ENCODE measurements around the gene OXLD1. TPM values are rescaled to one million over a fixed set of nuclear protein-coding genes. Genes with fewer than 3 reads are reported as not detected.

OXLD1 gene
- 26.6 and 29.7 TPM in 2 replicates for total RNA-seq

DNA sequence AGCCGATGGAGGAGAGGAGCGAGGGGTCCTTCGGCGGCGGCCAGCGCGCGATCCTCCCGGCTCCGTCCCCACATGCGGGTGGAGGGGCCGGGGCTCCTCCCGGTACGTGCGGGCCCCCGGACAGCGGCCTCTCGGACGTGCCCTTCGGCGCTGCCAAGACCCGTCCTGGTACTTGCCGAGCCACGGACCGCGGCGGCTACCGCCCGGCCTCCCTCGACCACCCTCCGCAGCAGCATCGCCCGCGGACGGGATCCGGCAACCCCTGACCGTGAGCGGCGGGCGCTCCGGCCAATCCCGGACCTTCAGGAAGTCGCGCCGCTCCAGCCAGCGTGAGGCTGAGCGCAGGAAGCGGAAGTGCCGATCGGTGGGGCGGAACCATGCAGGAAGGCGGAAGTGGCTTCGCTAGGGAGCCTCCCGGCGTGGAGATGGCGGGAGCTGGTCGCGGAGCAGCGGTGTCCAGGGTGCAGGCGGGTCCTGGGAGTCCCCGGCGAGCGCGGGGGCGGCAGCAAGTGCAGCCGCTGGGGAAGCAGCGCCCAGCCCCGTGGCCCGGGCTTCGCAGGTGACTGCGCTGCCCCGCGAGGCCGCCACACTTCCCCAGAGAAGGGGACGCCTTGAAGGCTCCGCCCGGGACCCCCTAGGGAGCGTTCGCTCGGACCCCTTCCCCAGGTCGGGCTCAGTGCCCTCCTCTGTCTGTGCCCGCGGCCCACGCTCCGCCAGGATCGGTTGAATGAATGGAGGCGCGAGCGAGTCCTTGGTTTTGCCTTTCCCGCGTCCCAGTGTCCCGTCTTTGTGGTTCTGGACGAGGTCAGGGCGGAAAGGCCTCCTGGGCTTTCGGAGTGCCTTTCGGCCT, at the start of gene OXLD1, which contains the start of gene CCDC137:
Gene OXLD1 (minus strand): TSS at position 264 of the 850 bp plus-strand sequence. CDS start 28 bp downstream, at position 236.
Gene CCDC137 (plus strand): TSS at position 396 of the 850 bp plus-strand sequence. CDS start 30 bp downstream, at position 426.
- peak; percentile 92 to 98 for DNase-seq (ENCODE audit: low read depth in 2 of 2)

GRCh38 chr17:81715107-81715871, 48.9 kb upstream of the OXLD1 start:
- no peak for DNase-seq (ENCODE audit: low read depth in 2 of 2)

DNA sequence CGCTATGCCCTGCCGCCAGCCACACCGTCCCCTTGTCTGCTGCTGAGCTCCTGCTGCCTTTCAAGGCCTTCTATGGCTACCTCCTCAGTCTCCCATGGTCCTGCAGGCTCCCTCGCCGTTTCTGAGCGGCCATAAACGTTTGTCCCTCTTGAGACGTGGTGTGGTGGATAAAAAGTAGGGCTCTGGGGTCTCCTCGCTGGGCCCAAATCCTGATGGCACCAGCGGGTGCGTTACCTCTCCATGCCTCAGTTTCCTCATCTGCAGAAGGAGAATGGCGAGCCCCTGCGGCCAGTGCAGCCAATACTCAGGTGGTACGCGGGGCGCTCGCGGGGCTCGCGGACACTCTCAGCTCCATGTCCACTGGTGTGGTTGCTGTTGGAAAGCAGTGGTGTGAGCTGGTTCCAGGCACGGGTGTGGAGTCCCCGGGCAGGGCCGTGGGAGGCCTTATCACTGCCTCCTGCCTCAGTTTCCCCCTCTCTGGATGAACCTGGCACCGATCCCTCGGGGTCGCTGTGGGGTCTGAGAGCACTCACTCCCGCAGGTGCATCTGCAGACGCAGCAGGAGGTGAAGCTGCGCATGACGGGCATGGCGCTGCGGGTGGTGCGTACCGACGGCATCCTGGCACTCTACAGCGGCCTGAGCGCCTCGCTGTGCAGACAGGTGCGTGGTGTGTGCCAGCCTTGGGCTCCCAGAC, 48.2 kb upstream of the OXLD1 start:
- no peak for DNase-seq (ENCODE audit: low read depth in 2 of 2)

DNA sequence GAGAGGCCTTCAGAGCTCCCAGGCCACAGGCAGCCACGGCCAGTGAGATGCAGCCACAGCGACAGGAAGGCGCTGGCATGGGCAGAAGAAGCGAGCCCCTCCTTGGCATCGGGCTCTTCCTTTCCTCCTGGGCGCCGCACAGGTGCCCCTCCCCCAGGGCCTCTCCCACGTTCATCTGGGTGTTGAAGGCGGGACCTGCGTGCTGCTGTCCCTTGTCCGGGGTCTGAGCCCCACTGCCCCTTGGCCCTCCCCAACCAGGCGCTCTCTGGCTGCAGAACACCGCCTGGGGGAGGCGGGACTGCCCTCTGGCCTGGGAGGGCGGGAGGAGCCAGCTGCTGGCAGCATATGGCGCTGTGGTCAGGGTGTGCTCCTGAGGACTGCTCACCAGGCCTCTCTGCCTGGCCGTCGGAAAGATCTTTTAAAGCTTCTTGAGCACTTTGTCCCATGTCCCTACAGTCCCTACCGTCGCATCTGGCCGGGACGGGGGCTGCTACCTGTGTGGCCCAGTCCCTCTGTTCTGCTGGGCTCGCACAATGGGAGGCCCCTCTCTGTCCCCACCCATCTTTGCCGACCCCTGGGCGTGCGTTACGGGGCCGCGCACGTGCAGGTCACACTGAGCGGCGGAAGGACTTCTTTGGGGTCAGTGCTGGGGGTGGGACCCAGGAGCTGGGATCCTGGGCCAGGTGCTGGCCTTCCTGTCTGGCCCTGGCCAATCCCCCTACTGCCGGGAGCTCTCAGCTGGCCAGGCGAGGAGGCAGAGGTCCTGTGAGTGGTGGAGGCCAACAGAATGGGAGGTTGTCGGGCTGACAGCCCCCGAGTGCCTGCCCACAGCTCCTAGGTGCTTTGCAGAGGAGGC, 47.4 kb upstream of the OXLD1 start:
- DNase-seq (ENCODE audit: low read depth in 2 of 2): no peak

GRCh38 chr17:81713004-81713555, 46.7 kb upstream of the OXLD1 start:
- no peak for DNase-seq (ENCODE audit: low read depth in 2 of 2)

DNA sequence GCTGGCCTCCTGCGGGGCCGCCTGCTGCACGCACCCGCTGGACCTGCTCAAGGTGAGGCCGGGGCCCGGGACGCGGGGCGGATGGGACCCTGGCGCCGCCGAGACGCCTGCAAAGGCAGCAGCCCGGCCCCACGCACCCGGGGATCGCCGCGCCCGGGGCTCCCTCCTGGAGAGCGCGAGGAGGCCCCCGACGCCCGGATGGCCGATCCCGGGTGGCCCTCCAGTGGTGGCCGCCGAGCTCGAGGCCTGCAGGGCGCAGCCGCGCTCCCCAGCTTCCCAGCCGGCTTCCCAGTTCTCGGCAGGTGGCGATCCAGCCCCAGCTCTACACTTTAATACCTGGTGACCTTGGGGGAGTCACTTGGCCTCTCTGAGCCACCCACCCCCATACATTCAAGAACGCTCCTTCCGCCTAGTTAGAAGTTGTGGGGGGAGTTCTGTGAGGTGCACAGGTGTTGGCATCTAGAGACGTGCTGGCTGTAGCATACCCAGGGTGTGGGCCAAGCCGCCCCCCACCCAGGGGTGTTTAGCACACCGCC, 46.1 kb upstream of the OXLD1 start:
- peak in 1 of 2 donors; percentile 31 for DNase-seq (ENCODE audit: low read depth in 2 of 2)

- DNase-seq (ENCODE audit: low read depth in 2 of 2): peak; percentile 36 to 83
Observed at GRCh38 chr17:81711814-81712467, 45.5 kb upstream of the OXLD1 start, which contains the start of gene SLC25A10. TSS of gene SLC25A10 (plus strand) at chr17:81712284. CDS start at chr17:81712427, 143 bp downstream.

- DNase-seq (ENCODE audit: low read depth in 2 of 2): no peak
Observed at GRCh38 chr17:81710514-81711308, 44.3 kb upstream of the OXLD1 start.

- no peak for DNase-seq (ENCODE audit: low read depth in 2 of 2)
Observed at GRCh38 chr17:81708739-81709185, 42.4 kb upstream of the OXLD1 start.

DNA sequence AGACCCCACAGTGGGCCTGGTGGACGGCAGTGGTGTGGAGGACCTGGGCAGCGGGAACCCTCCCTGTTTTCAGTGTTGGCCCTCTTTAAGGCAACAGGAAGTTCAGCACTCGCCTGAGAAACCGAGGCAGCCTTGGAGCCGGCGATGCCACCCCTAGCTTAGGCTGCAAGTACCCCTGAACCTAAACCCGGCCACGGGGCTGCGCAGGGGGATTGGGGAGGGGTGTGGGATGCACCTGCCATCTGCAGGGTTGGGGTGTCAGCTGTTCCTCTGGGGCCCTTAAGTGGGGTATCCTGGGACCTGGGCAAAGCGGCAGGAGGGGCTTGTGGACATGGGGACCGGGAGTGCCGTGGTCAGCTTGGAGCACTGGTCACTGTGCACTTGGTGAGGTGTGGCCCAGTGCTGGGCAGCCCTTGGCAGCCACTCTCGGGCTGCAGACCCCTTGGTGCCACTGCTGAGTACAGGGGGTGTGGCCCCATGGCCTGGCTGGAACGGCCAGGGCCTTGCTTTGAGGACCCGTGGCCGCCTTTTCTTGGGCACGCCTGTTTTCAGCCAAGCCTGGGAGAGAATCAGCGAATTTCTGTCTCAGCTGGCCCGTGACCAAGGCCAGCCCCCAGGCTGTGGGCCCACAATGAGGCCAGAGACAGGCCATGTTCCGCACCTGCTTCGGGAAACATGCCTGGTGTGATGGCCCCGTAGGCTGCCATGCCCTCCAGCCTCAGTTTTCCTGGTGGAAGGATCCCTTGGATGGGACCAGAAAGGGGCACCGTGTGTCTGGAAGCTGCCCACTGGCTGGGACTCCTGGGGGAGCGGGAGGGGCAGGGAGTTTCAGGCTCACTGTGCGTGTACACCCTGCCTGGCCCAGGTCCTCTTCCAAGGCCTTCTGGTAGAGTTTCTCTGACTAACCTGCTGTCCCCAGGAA, 41.6 kb upstream of the OXLD1 start:
- no peak for DNase-seq (ENCODE audit: low read depth in 2 of 2)

DNA sequence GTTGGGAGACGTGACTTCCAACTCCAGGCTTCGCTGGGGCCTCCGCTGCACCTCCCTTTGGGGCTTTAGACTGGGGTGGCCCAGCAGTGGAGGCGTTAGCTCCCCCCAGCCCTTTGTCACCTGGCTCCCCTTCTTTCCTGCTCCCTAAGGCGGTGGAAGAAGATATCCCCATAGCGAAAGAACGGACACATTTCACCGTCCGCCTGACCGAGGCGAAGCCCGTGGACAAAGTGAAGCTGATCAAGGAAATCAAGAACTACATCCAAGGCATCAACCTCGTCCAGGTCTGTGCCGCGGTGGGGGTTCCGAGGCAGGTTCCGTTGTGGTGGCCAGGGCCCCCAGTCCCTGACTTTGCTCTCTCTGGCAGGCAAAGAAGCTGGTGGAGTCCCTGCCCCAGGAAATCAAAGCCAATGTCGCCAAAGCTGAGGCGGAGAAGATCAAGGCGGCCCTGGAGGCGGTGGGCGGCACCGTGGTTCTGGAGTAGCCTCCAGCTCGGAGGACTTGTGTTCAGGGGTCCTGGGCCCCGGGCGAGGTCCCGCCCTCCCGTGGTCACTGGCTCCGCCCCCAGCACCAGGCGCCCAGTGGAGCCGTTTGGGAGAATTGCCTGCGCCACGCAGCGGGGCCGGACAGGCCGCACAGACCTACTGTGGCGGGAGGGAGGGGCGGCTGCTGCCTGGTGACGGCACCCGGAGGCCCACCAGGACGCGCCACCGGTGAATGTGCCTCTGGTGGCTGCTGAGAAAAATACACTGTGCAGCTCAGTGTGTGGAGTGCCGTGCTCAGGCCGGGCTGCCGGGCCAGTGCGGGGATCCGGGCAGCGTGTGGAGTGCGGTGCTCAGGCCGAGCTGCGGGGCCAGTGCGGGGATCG, 40.6 kb upstream of the OXLD1 start:
- DNase-seq (ENCODE audit: low read depth in 2 of 2): no peak

GRCh38 chr17:81706232-81706611, 39.8 kb upstream of the OXLD1 start:
- no peak for DNase-seq (ENCODE audit: low read depth in 2 of 2)

DNA sequence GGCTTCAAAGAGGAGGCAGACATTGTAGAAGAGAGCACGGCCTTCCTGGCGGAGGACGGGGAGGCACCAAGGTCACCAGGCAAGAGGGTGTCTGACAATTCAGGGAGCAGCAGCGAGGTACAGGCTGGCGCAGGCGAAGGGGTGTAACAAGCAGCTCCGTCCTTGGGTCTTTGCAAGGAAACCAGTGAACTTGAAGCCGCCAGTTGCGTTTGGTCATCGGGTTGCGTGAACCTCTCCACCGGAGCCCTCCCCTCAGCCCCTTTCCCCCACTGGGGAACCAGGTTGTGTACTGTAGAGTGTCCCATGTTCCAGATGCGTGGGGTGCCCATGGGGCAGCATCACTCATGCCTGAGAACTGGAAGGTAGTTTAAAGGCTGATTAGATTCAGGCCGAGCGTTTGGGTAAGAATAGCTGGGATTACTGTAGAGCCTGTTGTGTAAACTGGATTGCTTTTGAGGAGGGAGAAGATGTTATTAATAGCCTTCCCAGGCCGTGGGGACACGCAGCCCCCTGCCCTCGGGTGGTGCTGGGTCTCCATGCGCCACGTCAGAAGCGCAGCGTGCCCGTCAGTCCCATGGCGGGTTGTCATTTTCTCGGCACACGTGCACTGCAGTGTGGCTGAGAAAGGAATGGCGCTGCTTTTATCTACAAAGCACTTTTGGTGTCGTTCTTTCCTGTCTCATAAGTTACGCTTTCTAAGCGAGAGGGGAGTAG, 39.3 kb upstream of the OXLD1 start:
- DNase-seq (ENCODE audit: low read depth in 2 of 2): no peak

DNA sequence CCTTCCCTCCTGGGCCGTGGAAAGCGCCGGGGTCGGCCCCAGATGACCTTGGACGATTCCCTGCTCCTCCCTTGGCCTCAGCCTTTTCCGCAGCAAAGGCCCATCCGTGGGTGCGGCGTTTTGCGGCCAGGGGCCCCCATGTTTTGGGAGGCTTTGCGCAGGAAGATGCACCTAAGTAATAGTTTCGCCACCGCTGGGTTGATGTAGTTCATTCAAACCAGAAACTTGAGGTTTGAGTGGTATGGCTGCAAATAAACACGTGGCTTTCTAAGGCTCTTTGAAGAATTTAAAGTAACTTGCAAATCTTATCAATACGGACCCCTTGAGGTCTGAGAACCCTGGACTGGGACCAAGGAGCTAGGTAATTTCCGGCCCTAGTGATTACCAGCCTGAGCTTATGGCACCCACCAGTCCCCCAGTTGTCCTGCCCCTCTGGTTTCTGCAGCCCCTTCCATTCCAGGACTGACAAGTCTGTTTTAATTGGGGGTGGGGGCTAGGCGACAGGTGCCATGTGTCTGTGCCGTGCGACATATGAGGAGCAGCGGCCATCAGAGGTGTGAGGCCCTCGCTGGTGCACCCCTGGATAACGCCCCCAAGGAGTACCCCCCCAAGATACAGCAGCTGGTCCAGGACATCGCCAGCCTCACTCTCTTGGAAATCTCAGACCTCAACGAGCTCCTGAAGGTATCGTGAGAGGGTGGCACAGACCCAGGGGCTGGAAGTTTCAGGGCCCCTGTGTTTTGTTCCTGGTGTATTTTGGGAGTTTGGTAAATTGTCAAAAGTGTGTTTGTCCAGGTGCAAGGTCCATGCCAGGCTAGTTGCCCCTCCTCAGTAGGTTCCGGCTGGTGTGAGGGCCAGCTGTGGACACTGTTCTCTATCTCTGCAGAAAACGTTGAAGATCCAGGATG, 37.6 kb upstream of the OXLD1 start:
- no peak for DNase-seq (ENCODE audit: low read depth in 2 of 2)

Measured in dermis microvascular lymphatic vessel endothelial cell (primary cell).